Mesendoderm (in vitro differentiated cells): Measurements from ENCODE around the gene LRP2.

Experiments
- DNase-seq: peaks from one replicate; pipeline ENCODE4 v3.0.0; 2013
- H2AK5ac ChIP-seq: 2 replicates; pipeline ENCODE4 v1.6.1; 2013; ENCODE audit warnings: low read length, inconsistent platforms
- H2BK120ac ChIP-seq: 2 replicates; pipeline ENCODE4 v1.6.1; 2013; ENCODE audit warnings: low read depth, mild to moderate bottlenecking, low read length, moderate library complexity, mixed read lengths
- H2BK15ac ChIP-seq: replicated peaks from 2 replicates; pipeline ENCODE4 v1.6.1; 2013; ENCODE audit warnings: low read depth, mild to moderate bottlenecking, moderate library complexity
- H2BK5ac ChIP-seq: 2 replicates; pipeline ENCODE4 v1.6.1; 2013; ENCODE audit warnings: low read length, inconsistent platforms
- H3K18ac ChIP-seq: 2 replicates; pipeline ENCODE4 v1.6.1; 2013; ENCODE audit warnings: mild to moderate bottlenecking, low read length, mixed read lengths
- H3K23ac ChIP-seq: one replicate; pipeline ENCODE4 v1.6.1; 2013; ENCODE audit warnings: low read length
- H3K27ac ChIP-seq: 2 replicates; pipeline ENCODE4 v1.5.1; 2013; ENCODE audit warnings: low read depth, mild to moderate bottlenecking, inconsistent platforms, low read length, moderate library complexity
- H3K27me3 ChIP-seq: 2 replicates; pipeline ENCODE4 v1.6.1; 2013; ENCODE audit warnings: low read length, control low read depth, mild to moderate bottlenecking, inconsistent platforms; ENCODE audit not compliant: insufficient read depth, poor library complexity
- H3K36me3 ChIP-seq: 2 replicates; pipeline ENCODE4 v1.6.1; 2013; ENCODE audit warnings: low read length, inconsistent platforms; ENCODE audit not compliant: control insufficient read depth, insufficient read depth
- H3K4ac ChIP-seq: one replicate; pipeline ENCODE4 v1.6.1; 2013; ENCODE audit warnings: low read depth, mild to moderate bottlenecking, low read length, moderate library complexity
- H3K4me1 ChIP-seq: 2 replicates; pipeline ENCODE4 v1.6.1; 2013; ENCODE audit warnings: low read depth, low read length, inconsistent platforms; ENCODE audit not compliant: control insufficient read depth
- H3K4me2 ChIP-seq: 2 replicates; pipeline ENCODE4 v1.6.1; 2013; ENCODE audit warnings: low read length
- H3K4me3 ChIP-seq: 2 replicates; pipeline ENCODE4 v1.5.1; 2013; ENCODE audit warnings: mild to moderate bottlenecking, low read length
- H3K56ac ChIP-seq: one replicate; pipeline ENCODE4 v1.6.1; 2013; ENCODE audit warnings: low read length
- H3K79me1 ChIP-seq: 2 replicates; pipeline ENCODE4 v1.6.1; 2013; ENCODE audit warnings: low read length, inconsistent platforms
- H3K79me2 ChIP-seq: 2 replicates; pipeline ENCODE4 v1.6.1; 2013; ENCODE audit warnings: mild to moderate bottlenecking, low read length; ENCODE audit not compliant: control insufficient read depth, insufficient read depth
- H3K9ac ChIP-seq: 2 replicates; pipeline ENCODE4 v1.6.1; 2013; ENCODE audit warnings: low read length, inconsistent platforms
- H4K5ac ChIP-seq: one replicate; pipeline ENCODE4 v1.6.1; 2013; ENCODE audit warnings: low read length
- H4K8ac ChIP-seq: one replicate; pipeline ENCODE4 v1.6.1; 2013; ENCODE audit warnings: low read depth, mild to moderate bottlenecking, control low read depth, low read length, moderate library complexity
- WGBS: extraction: QIAGEN DNeasy Blood & Tissue Kit; methylation state at CpG from one replicate; pipeline ENCODE4 v1.1.7; 2013; ENCODE audit warnings: low lambda C conversion rate, missing lambda C conversion rate; ENCODE audit not compliant: insufficient coverage; ENCODE audit errors: extremely low coverage; 5-methylcytosine and 5-hydroxymethylcytosine counted together

Gene LRP2

DNA sequence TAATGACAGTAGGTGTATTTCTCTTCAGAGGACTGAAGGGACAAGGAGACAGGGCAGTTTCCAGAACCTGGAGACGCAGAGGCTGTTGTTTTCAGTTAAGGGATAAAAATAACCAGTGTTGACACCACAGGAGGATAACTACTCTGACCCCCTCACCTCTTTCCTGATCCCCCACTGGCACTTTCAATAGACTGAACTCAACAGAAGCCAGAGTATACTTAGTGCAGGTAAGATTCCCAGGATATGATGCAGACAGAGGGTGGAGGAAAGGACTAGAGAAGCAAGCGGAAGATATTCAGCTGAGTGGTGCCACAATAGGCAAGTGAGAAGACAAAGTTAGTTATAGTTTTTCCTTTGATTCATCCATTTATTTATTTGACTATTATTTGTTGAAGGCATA is 273.2 kb downstream of the LRP2 start:
- no peaks in the 10 kb centered on the region for H3K4me1 ChIP-seq
- no peak overlapping the region for H3K56ac ChIP-seq
- H3K79me2 ChIP-seq: no peaks in the 10 kb centered on the region
- no peak overlapping the region for H3K23ac ChIP-seq
- no peak overlapping the region for H3K9ac ChIP-seq
- WGBS: no CpG with 5 or more reads among the region's 2 CpGs
- H4K8ac ChIP-seq: no peak overlapping the region
- no peak overlapping the region for H3K4me3 ChIP-seq
- no peak overlapping the region for H2BK15ac ChIP-seq
- H2BK120ac ChIP-seq: no peak overlapping the region
- H3K27ac ChIP-seq: no peak overlapping the region
- H2AK5ac ChIP-seq: no peak overlapping the region
- H3K79me1 ChIP-seq: no peaks in the 10 kb centered on the region
- no peak overlapping the region for H3K18ac ChIP-seq
- no peaks in the 10 kb centered on the region for H3K36me3 ChIP-seq
- H3K4me2 ChIP-seq: no peak overlapping the region
- H3K4ac ChIP-seq: no peak overlapping the region
- H4K5ac ChIP-seq: no peak overlapping the region
- no peak overlapping the region for H2BK5ac ChIP-seq
- no peaks in the 10 kb centered on the region for H3K27me3 ChIP-seq
- no peak for DNase-seq

DNA sequence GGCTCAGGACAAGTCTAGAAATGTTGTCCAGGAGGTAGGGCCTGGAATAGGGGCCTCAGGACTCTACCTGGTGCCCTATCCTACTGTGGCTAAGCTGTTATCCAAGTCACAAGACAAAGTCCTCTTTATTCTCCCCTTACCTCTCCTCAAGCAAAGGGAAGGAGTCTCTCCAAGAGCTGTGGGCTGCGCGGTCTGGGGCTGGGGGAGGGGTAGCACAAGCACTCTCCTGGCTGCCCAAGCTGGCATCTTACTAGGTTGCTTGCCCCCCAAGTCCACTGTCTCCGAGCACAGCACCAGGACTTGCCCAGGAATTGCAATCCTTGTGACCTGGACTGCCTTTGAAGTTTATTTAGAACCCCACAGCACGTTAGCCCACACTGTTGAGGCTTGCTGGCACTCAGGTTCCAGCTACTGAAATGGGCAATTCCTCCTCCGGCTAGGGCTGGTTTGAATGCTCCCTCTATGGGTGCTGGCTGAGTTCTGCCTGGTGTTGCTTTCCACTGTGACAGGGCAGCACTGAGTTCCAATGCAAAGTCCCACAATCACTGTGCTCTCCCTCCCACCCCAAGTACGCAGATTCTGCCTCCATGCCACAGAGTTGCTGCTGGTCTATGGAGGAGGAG is 274.5 kb downstream of the LRP2 start:
- no peaks in the 10 kb centered on the region for H3K27me3 ChIP-seq

DNA sequence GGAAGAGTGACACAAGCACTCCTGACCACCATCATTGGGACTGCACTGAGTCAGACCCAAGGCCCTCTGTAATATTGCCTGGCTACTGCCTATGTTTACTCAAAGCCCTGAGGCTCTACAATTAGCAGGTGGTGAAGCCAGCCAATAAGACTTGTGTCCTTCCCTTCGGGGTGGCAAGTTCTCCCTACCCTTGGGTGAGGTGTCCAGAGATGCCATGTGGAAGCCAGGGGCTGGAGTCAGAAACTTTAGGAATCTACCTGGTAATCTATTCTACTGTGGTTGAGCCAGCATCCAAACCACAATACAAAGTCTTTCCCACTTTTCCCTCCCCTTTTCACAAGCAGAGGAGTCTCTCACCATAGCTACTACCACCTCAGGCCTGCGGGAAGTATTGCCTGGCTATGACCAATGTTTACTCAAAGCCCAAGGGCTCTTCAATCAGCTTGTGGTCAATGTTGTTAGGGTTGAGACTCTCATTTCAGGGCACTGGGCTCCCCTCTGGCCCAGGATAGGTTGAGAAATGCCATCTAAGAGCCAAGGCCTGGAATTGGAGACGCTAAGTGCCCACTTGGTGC is 275.4 kb downstream of the LRP2 start:
- no peak for DNase-seq
- H2BK15ac ChIP-seq: no peak overlapping the region
- H3K27me3 ChIP-seq: no peaks in the 10 kb centered on the region
- H3K4me1 ChIP-seq: no peaks in the 10 kb centered on the region
- no peak overlapping the region for H2AK5ac ChIP-seq
- no peak overlapping the region for H3K27ac ChIP-seq
- H3K18ac ChIP-seq: no peak overlapping the region
- H3K79me2 ChIP-seq: no peaks in the 10 kb centered on the region
- H4K5ac ChIP-seq: no peak overlapping the region
- no peak overlapping the region for H2BK5ac ChIP-seq
- H3K36me3 ChIP-seq: no peaks in the 10 kb centered on the region
- H3K4me3 ChIP-seq: no peak overlapping the region
- no peak overlapping the region for H4K8ac ChIP-seq
- no peak overlapping the region for H3K9ac ChIP-seq
- no peak overlapping the region for H3K56ac ChIP-seq
- no CpG with 5 or more reads among the region's 3 CpGs for WGBS
- no peak overlapping the region for H3K4ac ChIP-seq
- H3K79me1 ChIP-seq: no peaks in the 10 kb centered on the region
- no peak overlapping the region for H3K23ac ChIP-seq
- no peak overlapping the region for H3K4me2 ChIP-seq
- H2BK120ac ChIP-seq: no peak overlapping the region

More for the DNA sequence above, 274.5 kb downstream of the LRP2 start:
- Histone ChIP-seq H4K8ac (no peak overlapping the region), H3K79me2 (no peaks in the 10 kb centered on the region), H2BK5ac (no peak overlapping the region), H3K4me1 (no peaks in the 10 kb centered on the region), H2BK120ac (no peak overlapping the region), H3K79me1 (no peaks in the 10 kb centered on the region), H3K18ac (no peak overlapping the region), H3K36me3 (no peaks in the 10 kb centered on the region), H3K56ac (peak overlapping the region; percentile 7), H3K4me2 (no peak overlapping the region), H4K5ac (no peak overlapping the region), H3K23ac (no peak overlapping the region), H3K9ac (no peak overlapping the region), H3K4me3 (no peak overlapping the region), H2BK15ac (no peak overlapping the region), H3K4ac (no peak overlapping the region), H2AK5ac (no peak overlapping the region), H3K27ac (no peak overlapping the region)
- DNase-seq: peak; percentile 32
- no CpG with 5 or more reads among the region's 6 CpGs for WGBS

DNA sequence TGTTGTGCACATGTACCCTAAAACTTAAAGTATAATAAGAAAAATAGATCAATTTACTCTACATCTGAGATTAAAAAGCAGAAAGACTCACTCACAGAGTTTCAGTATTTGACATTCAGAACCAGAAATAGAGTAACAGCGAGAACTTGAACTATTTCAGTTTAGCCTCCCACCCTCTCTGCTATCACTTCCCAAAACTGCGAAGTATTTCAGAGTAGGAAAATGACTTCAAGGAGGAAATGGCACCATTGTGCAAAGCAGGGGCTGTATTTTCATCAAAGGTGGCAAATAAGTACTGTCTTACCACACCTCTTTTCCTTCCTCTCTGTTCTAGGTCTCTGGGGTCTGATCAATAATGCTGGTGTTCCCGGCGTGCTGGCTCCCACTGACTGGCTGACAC is 279.3 kb downstream of the LRP2 start:
- Histone ChIP-seq H2BK120ac (no peak overlapping the region), H3K79me2 (no peaks in the 10 kb centered on the region), H3K4me1 (no peaks in the 10 kb centered on the region)

DNA sequence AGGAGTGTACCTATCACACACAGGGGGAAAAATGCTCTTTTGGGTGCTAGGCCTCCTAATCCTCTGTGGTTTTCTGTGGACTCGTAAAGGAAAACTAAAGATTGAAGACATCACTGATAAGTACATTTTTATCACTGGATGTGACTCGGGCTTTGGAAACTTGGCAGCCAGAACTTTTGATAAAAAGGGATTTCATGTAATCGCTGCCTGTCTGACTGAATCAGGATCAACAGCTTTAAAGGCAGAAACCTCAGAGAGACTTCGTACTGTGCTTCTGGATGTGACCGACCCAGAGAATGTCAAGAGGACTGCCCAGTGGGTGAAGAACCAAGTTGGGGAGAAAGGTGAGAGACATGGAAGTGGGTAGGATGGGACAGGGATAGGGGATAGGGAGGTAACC is 280.8 kb downstream of the LRP2 start:
- WGBS: no CpG with 5 or more reads among the region's 5 CpGs

More for the DNA sequence above, 279.3 kb downstream of the LRP2 start:
- H2BK15ac ChIP-seq: no peak overlapping the region
- no peak for DNase-seq
- no peaks in the 10 kb centered on the region for H3K79me1 ChIP-seq
- H3K18ac ChIP-seq: no peak overlapping the region
- no peak overlapping the region for H4K8ac ChIP-seq
- no peak overlapping the region for H4K5ac ChIP-seq
- H3K27me3 ChIP-seq: no peaks in the 10 kb centered on the region
- H2AK5ac ChIP-seq: no peak overlapping the region
- no peak overlapping the region for H3K9ac ChIP-seq
- no peak overlapping the region for H3K23ac ChIP-seq
- H3K27ac ChIP-seq: no peak overlapping the region
- no CpG with 5 or more reads among the region's 4 CpGs for WGBS
- H3K4me3 ChIP-seq: no peak overlapping the region
- no peak overlapping the region for H3K56ac ChIP-seq
- no peaks in the 10 kb centered on the region for H3K36me3 ChIP-seq
- no peak overlapping the region for H3K4me2 ChIP-seq
- no peak overlapping the region for H3K4ac ChIP-seq
- H2BK5ac ChIP-seq: no peak overlapping the region

More for the DNA sequence above, 280.8 kb downstream of the LRP2 start:
- Histone ChIP-seq H3K4ac (no peak overlapping the region), H4K5ac (no peak overlapping the region), H3K4me1 (no peaks in the 10 kb centered on the region), H2AK5ac (no peak overlapping the region), H3K9ac (no peak overlapping the region), H3K36me3 (no peaks in the 10 kb centered on the region), H3K27me3 (no peaks in the 10 kb centered on the region), H3K27ac (no peak overlapping the region), H3K56ac (no peak overlapping the region), H2BK5ac (no peak overlapping the region), H2BK120ac (no peak overlapping the region), H3K23ac (no peak overlapping the region), H4K8ac (no peak overlapping the region), H3K18ac (no peak overlapping the region), H2BK15ac (no peak overlapping the region), H3K79me2 (no peaks in the 10 kb centered on the region), H3K4me2 (no peak overlapping the region), H3K79me1 (no peaks in the 10 kb centered on the region), H3K4me3 (no peak overlapping the region)
- DNase-seq: no peak
